CD1c-positive myeloid dendritic cell (primary cell): Measurements from ENCODE around the gene SNAP25.
A peak's percentile ranks its signal among the peaks of the same experiment; 100 is the strongest.

Source experiments
- DNase-seq: peaks from one replicate; pipeline ENCODE4 v3.0.0-alpha.2; 2016; ENCODE audit errors: extremely low spot score

The SNAP25 gene

GRCh38 chr20:10304471-10305046, 85.9 kb downstream of the SNAP25 start:
- DNase-seq: no peak

GRCh38 chr20:10306440-10307358, 88.1 kb downstream of the SNAP25 start:
- no peak for DNase-seq

GRCh38 chr20:10307359-10307735, 88.7 kb downstream of the SNAP25 start:
- DNase-seq: no peak

- no peak for DNase-seq
Measured at GRCh38 chr20:10308652-10309051, 90.0 kb downstream of the SNAP25 start.

GRCh38 chr20:10309326-10309725, 90.7 kb downstream of the SNAP25 start:
- no peak for DNase-seq

- DNase-seq: no peak
Measured at GRCh38 chr20:10312111-10312510, 93.5 kb downstream of the SNAP25 start.

- DNase-seq: no peak
Measured at GRCh38 chr20:10313215-10313614, 94.6 kb downstream of the SNAP25 start.

GRCh38 chr20:10313701-10314100, 95.1 kb downstream of the SNAP25 start:
- DNase-seq: no peak

GRCh38 chr20:10314198-10314597, 95.6 kb downstream of the SNAP25 start:
- no peak for DNase-seq

- no peak for DNase-seq
Measured at GRCh38 chr20:10315138-10315537, 96.5 kb downstream of the SNAP25 start.

GRCh38 chr20:10316582-10316981, 98.0 kb downstream of the SNAP25 start:
- DNase-seq: peak; percentile 3

- peak; percentile 6 for DNase-seq
Measured at GRCh38 chr20:10318291-10319024, 99.8 kb downstream of the SNAP25 start.

- no peak for DNase-seq
Measured at GRCh38 chr20:10319855-10320254, 101.2 kb downstream of the SNAP25 start.

GRCh38 chr20:10321138-10321717, 102.6 kb downstream of the SNAP25 start:
- no peak for DNase-seq

GRCh38 chr20:10322073-10323012, 103.7 kb downstream of the SNAP25 start:
- DNase-seq: no peak

- no peak for DNase-seq
Measured at GRCh38 chr20:10323729-10324128, 105.1 kb downstream of the SNAP25 start.

GRCh38 chr20:10324198-10324847, 105.7 kb downstream of the SNAP25 start:
- DNase-seq: no peak

GRCh38 chr20:10328897-10329255, 110.2 kb downstream of the SNAP25 start:
- DNase-seq: no peak

GRCh38 chr20:10329387-10330005, 110.9 kb downstream of the SNAP25 start:
- DNase-seq: no peak

- DNase-seq: no peak
Measured at GRCh38 chr20:10330071-10330470, 111.4 kb downstream of the SNAP25 start.
